ENCODE results near the gene PCSK1N.
"Not testable (repeated sequence)": the region's sequence is repeated elsewhere in the genome, so short reads cannot be mapped to it uniquely, and the experiment has no call there.

PCSK1N gene

GRCh38 chrX:48835524-48836329, at the start of gene PCSK1N:
Gene PCSK1N (minus strand): TSS chrX:48835610. CDS start chrX:48835532, 78 bp downstream.
- peak; percentile 65 for DNase-seq (ENCODE audit: low spot score)

- no peak for DNase-seq (ENCODE audit: low spot score)
Observed at GRCh38 chrX:48883729-48884128, 48.3 kb upstream of the PCSK1N start.

GRCh38 chrX:48876944-48877343, 41.5 kb upstream of the PCSK1N start:
- not testable (repeated sequence) for DNase-seq (ENCODE audit: low spot score)

- DNase-seq (ENCODE audit: low spot score) = not testable (repeated sequence)
Observed at GRCh38 chrX:48872017-48872416, 36.6 kb upstream of the PCSK1N start.

GRCh38 chrX:48864210-48864609, 28.8 kb upstream of the PCSK1N start:
- DNase-seq (ENCODE audit: low spot score) = no peak

GRCh38 chrX:48854898-48855297, 19.5 kb upstream of the PCSK1N start:
- peak; percentile 7 for DNase-seq (ENCODE audit: low spot score)

GRCh38 chrX:48854121-48854804, 18.9 kb upstream of the PCSK1N start:
- not testable (repeated sequence) for DNase-seq (ENCODE audit: low spot score)

- DNase-seq (ENCODE audit: low spot score) = not testable (repeated sequence)
Observed at GRCh38 chrX:48853494-48853893, 18.1 kb upstream of the PCSK1N start.

- DNase-seq (ENCODE audit: low spot score) = no peak
Observed at GRCh38 chrX:48852857-48853256, 17.4 kb upstream of the PCSK1N start.

GRCh38 chrX:48848847-48849246, 13.4 kb upstream of the PCSK1N start:
- DNase-seq (ENCODE audit: low spot score) = no peak

GRCh38 chrX:48839686-48840085, 4.3 kb upstream of the PCSK1N start:
- no peak for DNase-seq (ENCODE audit: low spot score)

- DNase-seq (ENCODE audit: low spot score) = no peak
Observed at GRCh38 chrX:48834383-48834709, 1.1 kb downstream of the PCSK1N start.

- no peak for DNase-seq (ENCODE audit: low spot score)
Observed at GRCh38 chrX:48833542-48834138, 1.8 kb downstream of the PCSK1N start.

GRCh38 chrX:48831909-48832291, 3.5 kb downstream of the PCSK1N start:
- no peak for DNase-seq (ENCODE audit: low spot score)

GRCh38 chrX:48831136-48831908, 4.1 kb downstream of the PCSK1N start:
- DNase-seq (ENCODE audit: low spot score) = no peak

GRCh38 chrX:48829016-48829735, 6.2 kb downstream of the PCSK1N start:
- DNase-seq (ENCODE audit: low spot score) = no peak

GRCh38 chrX:48827654-48827968, 7.8 kb downstream of the PCSK1N start:
- DNase-seq (ENCODE audit: low spot score) = no peak

- DNase-seq (ENCODE audit: low spot score) = no peak
Observed at GRCh38 chrX:48826876-48827653, 8.3 kb downstream of the PCSK1N start.

GRCh38 chrX:48826135-48826875, 9.1 kb downstream of the PCSK1N start, which contains the start of gene ERAS:
Gene ERAS (plus strand): TSS chrX:48826513. CDS start chrX:48829124, 2,611 bp downstream.
- no peak for DNase-seq (ENCODE audit: low spot score)

- no peak for DNase-seq (ENCODE audit: low spot score)
Observed at GRCh38 chrX:48824066-48824465, 11.3 kb downstream of the PCSK1N start.
